HTR-8/SVneo (cell line): ENCODE results near the gene CAB39.
"Not testable (repeated sequence)": the region's sequence is repeated elsewhere in the genome, so short reads cannot be mapped to it uniquely, and the experiment has no call there.

Source experiments
- DNase-seq: peaks from one replicate; pipeline ENCODE4 v3.0.0; 2011; ENCODE audit warnings: low spot score, mixed read lengths; ENCODE audit not compliant: insufficient read length
- FAIRE-seq: peaks from 2 replicates; lab custom pipeline; 2011; peaks lifted over from hg19 to GRCh38; lab: Jason Lieb, UNC

Gene CAB39

GRCh38 chr2:230681171-230681545, 31.5 kb upstream of the CAB39 start:
- DNase-seq (no peak), FAIRE-seq (no peak)

DNA sequence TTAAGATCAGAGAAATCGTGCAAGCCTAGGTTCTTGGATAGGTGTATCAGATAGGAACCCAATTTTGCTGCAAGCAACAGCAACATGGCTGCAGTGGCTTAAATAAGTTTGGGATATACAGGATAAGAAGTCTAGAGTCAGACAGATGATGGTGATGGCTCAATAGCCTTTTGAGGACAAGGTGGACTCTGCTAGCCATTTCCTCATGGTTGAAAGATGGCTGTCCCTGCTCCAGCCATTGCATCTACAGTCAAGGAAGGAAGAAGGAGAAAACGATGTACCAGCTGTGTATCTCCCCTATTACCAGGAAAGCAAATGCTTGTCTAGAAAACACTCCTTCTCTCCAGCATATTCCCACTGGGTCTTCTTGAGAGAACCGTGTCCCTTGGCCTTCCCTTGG, 30.1 kb upstream of the CAB39 start:
- FAIRE-seq (no peak), DNase-seq (no peak)

DNA sequence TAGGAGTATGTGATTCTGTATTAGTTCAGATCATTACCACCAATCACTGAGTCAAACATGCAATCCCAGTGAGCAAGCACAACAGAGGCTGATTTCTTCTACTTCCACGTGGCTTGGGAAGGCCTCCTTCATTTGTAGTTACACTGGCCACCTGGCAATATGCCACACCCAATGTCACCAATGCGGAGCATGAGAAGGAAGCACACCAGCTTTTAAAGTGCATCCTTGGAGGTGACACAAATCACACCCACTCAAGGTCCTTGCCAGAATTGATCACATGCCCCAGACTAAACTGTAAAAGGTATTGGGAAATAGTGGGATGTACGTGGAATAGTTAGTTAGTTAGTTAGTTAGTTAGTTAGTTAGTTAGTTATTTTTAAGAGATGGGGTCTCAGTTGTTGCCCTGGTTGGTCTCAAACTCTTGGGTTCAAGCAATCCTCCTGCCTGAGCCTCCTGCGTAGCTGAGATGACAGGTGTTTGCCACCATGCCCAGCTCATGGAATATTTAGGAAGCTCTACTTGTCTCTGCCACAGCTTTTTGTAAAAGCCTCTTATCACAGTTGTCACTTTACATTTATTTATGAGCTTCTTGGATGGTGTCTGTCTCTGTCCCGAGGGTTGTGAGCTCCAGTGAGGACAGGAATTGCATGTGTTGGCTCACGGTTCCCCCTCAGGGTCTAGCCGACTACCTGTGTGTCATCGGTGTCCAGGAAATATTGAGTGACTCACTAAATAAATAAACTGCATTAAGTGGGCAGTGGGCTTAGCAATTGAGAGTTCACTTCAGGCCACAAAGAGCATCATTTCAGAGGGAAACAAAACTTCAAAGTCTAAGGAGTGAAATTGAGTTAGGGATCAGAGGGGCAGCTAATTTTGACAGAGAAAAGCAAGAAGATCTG, 28.1 kb upstream of the CAB39 start:
- DNase-seq (peak; percentile 78), FAIRE-seq (peak; percentile 69)

- no peak for DNase-seq
- no peak for FAIRE-seq
Measured at GRCh38 chr2:230685178-230685577, 27.5 kb upstream of the CAB39 start.

DNA sequence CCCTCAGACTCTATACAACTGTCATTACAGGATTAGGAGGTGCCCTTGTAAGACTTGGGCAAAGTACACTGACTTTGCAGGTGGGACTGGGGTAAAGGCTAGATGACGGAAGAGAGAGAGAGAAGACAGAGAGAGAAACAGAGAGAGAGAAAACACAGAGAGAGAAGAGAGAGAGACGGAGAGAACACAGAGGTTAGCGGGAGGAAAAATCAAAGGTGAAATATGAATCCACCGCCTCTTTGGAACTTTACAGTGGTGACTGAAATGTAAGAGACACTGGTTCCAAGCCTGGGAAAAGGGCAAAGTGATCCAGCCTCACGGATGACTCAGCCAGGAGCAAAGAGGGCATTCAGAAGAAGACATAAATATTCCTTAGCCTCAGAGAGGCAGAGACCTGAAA, 25.1 kb upstream of the CAB39 start:
- DNase-seq, result peak; percentile 69
- FAIRE-seq, result peak; percentile 9

DNA sequence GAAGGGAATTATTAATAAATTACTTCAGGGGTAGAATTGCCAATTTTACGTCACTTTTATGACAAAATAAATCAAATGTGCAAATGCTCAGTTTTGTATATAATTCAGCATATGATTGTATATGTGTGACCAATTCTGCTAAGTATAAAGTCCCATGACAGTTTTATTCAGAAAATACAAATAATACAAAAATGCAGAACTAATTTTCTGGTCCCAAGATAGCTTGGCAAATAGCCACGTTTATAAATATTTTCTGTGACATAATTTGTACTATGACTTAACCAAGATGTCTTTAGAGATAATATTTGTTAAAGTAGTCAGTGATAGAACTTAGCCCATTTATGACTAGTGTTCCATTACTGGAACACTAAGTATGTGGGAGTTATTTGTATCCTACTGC, 24.2 kb upstream of the CAB39 start:
- FAIRE-seq (no peak), DNase-seq (no peak)

DNA sequence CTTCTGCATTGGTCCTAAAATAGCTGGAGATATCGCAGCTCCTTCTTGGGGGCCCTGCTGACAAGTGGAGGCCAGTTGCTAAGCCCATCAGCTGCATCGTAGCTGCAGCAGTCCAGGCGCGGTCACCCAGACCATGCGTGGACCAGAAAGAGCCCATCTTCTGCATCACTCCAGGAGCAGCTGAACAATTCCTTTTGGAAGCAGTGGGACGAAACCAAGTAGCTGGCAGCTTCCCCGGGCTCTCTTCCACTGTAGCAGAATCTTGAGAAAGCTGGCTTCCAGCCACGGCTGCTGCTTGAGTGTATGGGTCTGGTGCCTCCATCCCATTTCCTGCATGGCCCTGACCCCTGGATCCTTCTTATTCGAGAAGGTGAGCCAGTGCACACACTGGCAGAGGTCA, 22.2 kb upstream of the CAB39 start:
- DNase-seq (no peak), FAIRE-seq (no peak)

DNA sequence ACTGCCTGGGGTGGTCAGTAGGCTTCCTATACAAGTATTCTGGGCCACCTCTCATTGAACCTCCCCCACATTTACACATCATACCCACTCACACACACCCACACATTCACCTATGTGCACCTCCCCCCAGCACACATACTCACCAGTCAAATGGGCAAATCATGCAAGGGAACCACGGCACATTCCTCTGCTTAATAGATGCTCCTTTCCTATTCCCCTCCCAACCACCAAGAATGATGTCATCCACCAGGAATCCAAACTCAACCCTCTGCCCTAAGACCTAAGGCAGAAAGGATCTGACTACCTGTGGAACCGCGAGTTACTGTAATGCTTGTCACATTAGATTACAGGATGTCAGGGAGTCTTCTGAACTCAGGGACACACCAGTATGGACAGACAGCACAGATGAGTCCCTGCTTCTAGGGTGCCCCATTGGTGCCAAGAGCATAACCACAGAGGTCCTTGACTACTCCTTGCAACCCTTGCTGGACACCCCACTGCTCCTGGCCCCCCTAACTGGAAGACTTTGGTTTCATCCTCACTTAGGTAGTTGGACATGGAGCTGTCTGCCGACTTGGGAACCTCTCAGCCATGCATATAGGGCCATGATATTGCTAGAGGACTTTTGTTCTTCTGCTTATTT, 21.5 kb upstream of the CAB39 start:
- DNase-seq, result peak; percentile 71

DNA sequence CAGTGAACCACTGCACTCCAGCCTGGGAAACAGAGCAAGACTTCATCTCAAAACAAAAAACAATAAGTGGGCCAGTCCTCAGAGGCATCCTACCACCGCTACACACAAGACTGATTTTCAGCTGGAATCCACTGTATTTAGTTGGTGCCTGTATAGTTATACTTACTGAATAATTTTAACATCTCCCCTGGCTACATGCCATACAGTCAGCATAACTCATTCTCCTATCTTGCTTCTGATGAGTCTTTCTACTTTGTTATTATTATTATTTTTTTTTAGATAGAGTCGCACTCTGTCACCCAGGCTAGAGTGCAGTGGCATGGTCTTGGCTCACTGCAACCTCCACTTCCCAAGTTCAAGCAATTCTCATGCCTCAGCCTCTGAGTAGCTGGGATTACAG, 19.9 kb upstream of the CAB39 start:
- no peak for FAIRE-seq

More for the DNA sequence above, 21.5 kb upstream of the CAB39 start:
- peak; percentile 95 for FAIRE-seq

DNA sequence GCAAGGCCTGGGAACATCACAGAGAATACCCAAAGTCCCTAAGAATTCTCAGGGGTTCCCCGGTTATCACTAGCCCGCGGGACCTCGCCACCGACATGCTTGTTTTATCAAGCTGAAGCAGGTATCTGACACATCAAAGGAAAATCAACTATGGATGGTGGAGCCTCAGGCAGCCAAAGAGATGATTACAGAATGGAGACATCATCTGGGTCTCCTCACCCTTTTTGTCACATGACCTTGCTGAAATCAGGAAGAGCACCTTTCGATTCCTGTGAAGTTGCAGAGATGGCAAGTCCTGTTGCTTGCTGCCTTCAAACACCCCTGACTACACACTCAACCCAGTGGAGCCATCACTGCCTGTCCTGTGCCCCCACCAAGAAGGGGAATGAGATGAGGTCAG, 19.2 kb upstream of the CAB39 start:
- DNase-seq, result no peak
- FAIRE-seq, result no peak

More for the DNA sequence above, 19.9 kb upstream of the CAB39 start:
- DNase-seq, result no peak

DNA sequence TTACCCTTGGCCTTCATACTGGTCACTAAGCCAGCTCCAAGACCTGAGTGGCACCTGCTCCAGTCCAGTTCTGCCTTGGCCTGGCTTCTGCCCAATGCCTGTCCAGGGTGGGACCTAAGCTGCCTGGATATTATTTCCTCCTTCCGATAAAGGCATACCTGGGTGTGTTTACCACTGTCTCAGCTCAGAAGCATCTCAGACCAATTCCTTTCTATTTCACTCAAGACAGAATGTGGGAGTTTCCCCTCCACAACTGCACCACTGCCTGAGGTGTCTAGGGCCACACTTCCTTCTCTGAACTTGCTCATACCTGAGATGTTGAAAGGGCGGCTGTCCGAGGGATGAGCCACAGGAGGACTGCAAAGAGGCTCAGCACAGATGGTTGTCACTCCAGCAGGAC, 18.4 kb upstream of the CAB39 start:
- no peak for DNase-seq
- FAIRE-seq, result no peak

DNA sequence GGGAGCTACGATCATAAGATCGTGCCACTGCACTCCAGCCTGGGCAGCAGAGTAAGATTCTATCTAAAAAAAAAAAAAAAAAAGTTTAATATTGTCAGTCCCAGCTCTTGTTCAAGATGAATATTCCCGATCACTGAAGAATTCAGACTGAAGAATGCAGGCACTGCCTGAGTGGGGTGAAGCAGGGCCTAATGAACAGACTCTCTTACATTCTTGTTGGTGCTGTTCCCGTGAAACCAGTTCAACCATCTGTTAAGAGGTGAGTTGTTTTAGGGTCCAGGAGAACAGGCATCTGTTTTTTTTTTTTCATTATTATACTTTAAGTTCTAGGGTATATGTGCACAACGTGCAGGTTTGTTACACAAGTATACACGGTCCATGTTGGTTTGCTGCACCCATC, 17.1 kb upstream of the CAB39 start:
- DNase-seq (no peak), FAIRE-seq (no peak)

DNA sequence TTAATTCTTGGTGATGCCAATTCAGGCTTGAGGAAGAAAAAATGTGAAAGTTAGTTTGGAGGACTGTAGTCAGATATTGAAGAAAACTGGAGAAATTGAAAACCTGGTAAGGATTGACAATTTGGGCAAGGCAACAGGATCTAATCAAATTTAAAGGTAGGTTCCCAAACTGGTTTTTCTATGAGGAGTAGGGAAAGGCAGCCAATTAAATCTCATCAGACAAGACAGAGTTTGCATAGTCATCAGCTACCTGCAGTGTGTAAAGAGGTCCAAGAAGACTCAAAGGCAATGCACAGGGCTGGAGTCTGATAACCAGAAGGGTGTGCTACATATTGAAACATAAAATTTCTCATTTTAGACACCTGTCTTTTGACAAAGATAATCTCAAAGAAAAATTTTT, 16.0 kb upstream of the CAB39 start:
- FAIRE-seq (no peak), DNase-seq (no peak)

GRCh38 chr2:230697676-230698075, 15.0 kb upstream of the CAB39 start:
- no peak for FAIRE-seq

DNA sequence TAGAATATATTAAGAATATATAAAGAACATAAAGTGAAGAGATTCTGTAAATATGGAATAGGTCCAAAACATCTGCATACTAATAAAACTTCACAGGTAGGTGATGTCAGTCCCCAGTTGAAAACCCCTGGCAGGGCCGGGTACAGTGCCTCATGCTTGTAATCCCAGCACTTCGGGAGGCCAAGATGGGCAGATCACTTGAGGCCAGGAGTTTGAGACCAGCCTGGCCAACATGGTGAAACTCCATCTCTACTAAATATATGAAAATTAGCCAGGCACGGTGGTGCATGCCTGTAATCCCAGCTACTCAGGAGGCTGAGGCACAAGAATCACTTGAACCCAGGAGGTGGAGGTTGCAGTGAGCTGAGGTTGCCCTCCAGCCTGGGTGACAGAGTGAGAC, 13.9 kb upstream of the CAB39 start:
- not testable (repeated sequence) for FAIRE-seq, DNase-seq

More at GRCh38 chr2:230697676-230698075, 15.0 kb upstream of the CAB39 start:
- DNase-seq, result no peak

- no peak for DNase-seq
- FAIRE-seq, result no peak
Measured at GRCh38 chr2:230700447-230700846, 12.2 kb upstream of the CAB39 start.

DNA sequence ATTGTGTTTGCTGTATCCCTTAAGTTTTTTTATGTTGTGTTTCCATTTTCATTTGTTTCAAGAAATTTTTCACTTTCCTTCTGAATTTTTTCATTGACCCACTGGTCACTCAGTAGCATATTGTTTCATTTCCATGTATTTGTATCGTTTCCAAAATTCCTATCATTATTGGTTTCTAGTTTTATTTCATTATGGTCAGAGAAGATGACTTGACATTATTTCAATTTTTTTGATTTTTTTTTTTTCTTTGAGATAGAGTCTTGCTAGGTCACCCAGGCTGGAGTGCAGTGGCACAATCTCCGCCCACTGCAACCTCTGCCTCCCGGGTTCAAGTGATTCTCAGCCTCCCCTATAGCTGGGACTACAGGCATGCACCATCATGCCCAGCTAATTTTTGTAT, 11.3 kb upstream of the CAB39 start:
- no peak for FAIRE-seq

GRCh38 chr2:230702457-230702856, 10.2 kb upstream of the CAB39 start:
- FAIRE-seq, DNase-seq: not testable (repeated sequence)

More for the DNA sequence above, 11.3 kb upstream of the CAB39 start:
- DNase-seq, result no peak

- DNase-seq (no peak), FAIRE-seq (no peak)
Measured at GRCh38 chr2:230703514-230703913, 9.1 kb upstream of the CAB39 start.

DNA sequence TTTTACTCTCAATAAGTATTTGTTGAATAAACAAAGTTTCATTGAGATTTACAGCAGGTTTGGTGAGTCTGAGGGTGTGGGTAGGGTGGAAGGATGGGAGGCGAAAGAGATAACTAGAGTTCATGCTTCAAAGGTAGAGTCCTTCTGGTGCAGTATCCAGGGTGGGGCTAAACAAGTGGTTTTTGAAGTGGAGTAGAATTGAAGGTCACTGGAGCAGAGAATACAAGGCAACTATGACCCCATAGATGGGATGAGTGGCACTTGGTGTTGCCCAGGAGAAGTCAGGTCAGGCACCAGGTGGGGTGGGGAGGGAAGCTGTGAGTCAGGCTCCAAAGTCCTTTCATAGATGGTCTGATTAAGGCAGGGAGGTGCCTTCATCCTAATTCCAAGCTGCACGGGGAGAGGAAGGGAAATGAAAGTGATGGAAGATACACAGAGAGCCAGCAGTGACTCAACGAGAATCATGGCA, 6.6 kb upstream of the CAB39 start:
- DNase-seq (no peak), FAIRE-seq (no peak)

- DNase-seq (no peak), FAIRE-seq (no peak)
Measured at GRCh38 chr2:230706966-230707365, 5.7 kb upstream of the CAB39 start.
